Hepatocyte (in vitro differentiated cells): ENCODE results near the gene SMCR8.

Experiments used
- EZH2 ChIP-seq: fragments of 200-600 bp; sonication (generic); IDR thresholded peaks from 2 replicates; pipeline ENCODE4 v1.6.1; 2016; ENCODE audit warnings: antibody characterized with exemption, mild to moderate bottlenecking, borderline replicate concordance
- TF ChIP-seq, protein P1 (sequence below): fragments of 200-600 bp; sonication (generic); IDR thresholded peaks from 2 replicates; pipeline ENCODE4 v1.5.1; 2016; ENCODE audit warnings: antibody characterized with exemption, mild to moderate bottlenecking; ENCODE audit not compliant: poor library complexity

- TF ChIP-seq, protein P1, sequence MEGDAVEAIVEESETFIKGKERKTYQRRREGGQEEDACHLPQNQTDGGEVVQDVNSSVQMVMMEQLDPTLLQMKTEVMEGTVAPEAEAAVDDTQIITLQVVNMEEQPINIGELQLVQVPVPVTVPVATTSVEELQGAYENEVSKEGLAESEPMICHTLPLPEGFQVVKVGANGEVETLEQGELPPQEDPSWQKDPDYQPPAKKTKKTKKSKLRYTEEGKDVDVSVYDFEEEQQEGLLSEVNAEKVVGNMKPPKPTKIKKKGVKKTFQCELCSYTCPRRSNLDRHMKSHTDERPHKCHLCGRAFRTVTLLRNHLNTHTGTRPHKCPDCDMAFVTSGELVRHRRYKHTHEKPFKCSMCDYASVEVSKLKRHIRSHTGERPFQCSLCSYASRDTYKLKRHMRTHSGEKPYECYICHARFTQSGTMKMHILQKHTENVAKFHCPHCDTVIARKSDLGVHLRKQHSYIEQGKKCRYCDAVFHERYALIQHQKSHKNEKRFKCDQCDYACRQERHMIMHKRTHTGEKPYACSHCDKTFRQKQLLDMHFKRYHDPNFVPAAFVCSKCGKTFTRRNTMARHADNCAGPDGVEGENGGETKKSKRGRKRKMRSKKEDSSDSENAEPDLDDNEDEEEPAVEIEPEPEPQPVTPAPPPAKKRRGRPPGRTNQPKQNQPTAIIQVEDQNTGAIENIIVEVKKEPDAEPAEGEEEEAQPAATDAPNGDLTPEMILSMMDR: no peak
- TF ChIP-seq EZH2: no peak
Observed at GRCh38 chr17:18323507-18324139, 8.5 kb downstream of the SMCR8 start.
